Mesenchymal stem cell (in vitro differentiated cells and primary cell): Measurements from ENCODE around the gene CLIC5.

Experiments
- DNase-seq: peaks from one replicate; pipeline ENCODE4 v3.0.0-alpha.2; 2013
- H2AFZ ChIP-seq: one replicate; pipeline ENCODE4 v1.6.1; 2013; ENCODE audit warnings: low read depth, mild to moderate bottlenecking, control low read depth, inconsistent platforms, low read length, moderate library complexity
- H2AK5ac ChIP-seq: 2 replicates; pipeline ENCODE4 v1.6.1; 2013; ENCODE audit warnings: low read length, moderate library complexity, mild to moderate bottlenecking, inconsistent platforms; ENCODE audit not compliant: severe bottlenecking
- H2BK120ac ChIP-seq: one replicate; pipeline ENCODE4 v1.6.1; 2013; ENCODE audit warnings: low read depth, mild to moderate bottlenecking, inconsistent platforms, low read length, moderate library complexity
- H2BK12ac ChIP-seq, 2 experiments: one replicate each; pipeline ENCODE4 v1.6.1; 2013; ENCODE audit warnings: inconsistent platforms in 2 of 2, low read length in 2 of 2, mild to moderate bottlenecking in 2 of 2, moderate library complexity in 2 of 2, control low read depth in 1 of 2
- H2BK15ac ChIP-seq: one replicate; pipeline ENCODE4 v1.6.1; 2013; ENCODE audit warnings: mild to moderate bottlenecking, low read depth, inconsistent platforms; ENCODE audit not compliant: poor library complexity, severe bottlenecking
- H2BK5ac ChIP-seq: 2 replicates; pipeline ENCODE4 v1.6.1; 2013; ENCODE audit warnings: low read depth, mild to moderate bottlenecking, low read length, control low read depth, inconsistent platforms; ENCODE audit not compliant: poor library complexity, severe bottlenecking
- H3K14ac ChIP-seq, 2 experiments: one replicate each; pipeline ENCODE4 v1.6.1; 2013; ENCODE audit warnings: inconsistent platforms in 2 of 2, low read length in 2 of 2, control low read depth in 1 of 2, mild to moderate bottlenecking in 1 of 2, moderate library complexity in 1 of 2
- H3K18ac ChIP-seq, 2 experiments: one replicate each; pipeline ENCODE4 v1.6.1; 2013; ENCODE audit warnings: inconsistent platforms in 2 of 2, low read length in 2 of 2, control low read depth in 1 of 2, low read depth in 1 of 2, mild to moderate bottlenecking in 1 of 2
- H3K23ac ChIP-seq, 2 experiments: one replicate each; pipeline ENCODE4 v1.6.1; 2013; ENCODE audit warnings: inconsistent platforms in 2 of 2, low read length in 2 of 2, mild to moderate bottlenecking in 2 of 2, moderate library complexity in 2 of 2, control low read depth in 1 of 2
- H3K27ac ChIP-seq: 2 replicates; pipeline ENCODE4 v1.5.1; 2013; ENCODE audit warnings: mild to moderate bottlenecking, moderate library complexity, low read length, control low read depth, inconsistent platforms; ENCODE audit not compliant: poor library complexity, severe bottlenecking
- H3K27me3 ChIP-seq, 2 experiments: 2 replicates each; pipeline versions ENCODE4 v1.6.1 to v1.7.0; 2013; ENCODE audit warnings: low read length in 2 of 2, mild to moderate bottlenecking in 2 of 2, moderate library complexity in 2 of 2, control low read depth in 1 of 2, inconsistent platforms in 1 of 2; ENCODE audit not compliant: control insufficient read depth in 1 of 2, insufficient read depth in 1 of 2
- H3K36me3 ChIP-seq, 2 experiments: 2 replicates each; pipeline versions ENCODE4 v1.6.1 to v1.7.0; 2013; ENCODE audit warnings: low read length in 2 of 2, control low read depth in 1 of 2, inconsistent platforms in 1 of 2, low read depth in 1 of 2, mild to moderate bottlenecking in 1 of 2; ENCODE audit not compliant: insufficient read depth in 2 of 2, control insufficient read depth in 1 of 2
- H3K4ac ChIP-seq, 2 experiments: one replicate each; pipeline ENCODE4 v1.6.1; 2013; ENCODE audit warnings: inconsistent platforms in 2 of 2, low read length in 2 of 2, mild to moderate bottlenecking in 2 of 2, moderate library complexity in 2 of 2, control low read depth in 1 of 2, low read depth in 1 of 2
- H3K4me1 ChIP-seq: 2 replicates; pipeline ENCODE4 v1.6.1; 2013; ENCODE audit warnings: low read depth, low read length, control low read depth; ENCODE audit not compliant: control insufficient read depth, insufficient read depth
- H3K4me2 ChIP-seq: 2 replicates; pipeline ENCODE4 v1.6.1; 2013; ENCODE audit warnings: low read length, mild to moderate bottlenecking, inconsistent platforms; ENCODE audit not compliant: poor library complexity, severe bottlenecking
- H3K4me3 ChIP-seq, 2 experiments: 2 replicates each; pipeline versions ENCODE4 v1.5.1 to v1.7.0; 2013; ENCODE audit warnings: low read length in 2 of 2, mild to moderate bottlenecking in 2 of 2, control low read depth in 1 of 2, low read depth in 1 of 2; ENCODE audit not compliant: insufficient read depth in 1 of 2
- H3K79me1 ChIP-seq: replicated peaks from 2 replicates; pipeline ENCODE4 v1.6.1; 2013; ENCODE audit warnings: mild to moderate bottlenecking, control low read depth, low read length, inconsistent platforms; ENCODE audit not compliant: poor library complexity, severe bottlenecking
- H3K9ac ChIP-seq: 2 replicates; pipeline ENCODE4 v1.7.0; 2013; ENCODE audit warnings: mild to moderate bottlenecking, low read length, moderate library complexity
- H3K9me3 ChIP-seq: 2 replicates; pipeline ENCODE4 v1.7.0; 2013; ENCODE audit warnings: mild to moderate bottlenecking, low read length; ENCODE audit not compliant: control insufficient read depth
- H4K8ac ChIP-seq: one replicate; pipeline ENCODE4 v1.6.1; 2013; ENCODE audit warnings: inconsistent platforms, mild to moderate bottlenecking, low read length, moderate library complexity
- H4K91ac ChIP-seq: one replicate; pipeline ENCODE4 v1.6.1; 2013; ENCODE audit warnings: mild to moderate bottlenecking, low read length, inconsistent platforms
- WGBS: methylation state at CpG from one replicate; pipeline ENCODE4 v1.1.7; 2013; ENCODE audit warnings: mixed read lengths; 5-methylcytosine and 5-hydroxymethylcytosine counted together

The CLIC5 gene

DNA sequence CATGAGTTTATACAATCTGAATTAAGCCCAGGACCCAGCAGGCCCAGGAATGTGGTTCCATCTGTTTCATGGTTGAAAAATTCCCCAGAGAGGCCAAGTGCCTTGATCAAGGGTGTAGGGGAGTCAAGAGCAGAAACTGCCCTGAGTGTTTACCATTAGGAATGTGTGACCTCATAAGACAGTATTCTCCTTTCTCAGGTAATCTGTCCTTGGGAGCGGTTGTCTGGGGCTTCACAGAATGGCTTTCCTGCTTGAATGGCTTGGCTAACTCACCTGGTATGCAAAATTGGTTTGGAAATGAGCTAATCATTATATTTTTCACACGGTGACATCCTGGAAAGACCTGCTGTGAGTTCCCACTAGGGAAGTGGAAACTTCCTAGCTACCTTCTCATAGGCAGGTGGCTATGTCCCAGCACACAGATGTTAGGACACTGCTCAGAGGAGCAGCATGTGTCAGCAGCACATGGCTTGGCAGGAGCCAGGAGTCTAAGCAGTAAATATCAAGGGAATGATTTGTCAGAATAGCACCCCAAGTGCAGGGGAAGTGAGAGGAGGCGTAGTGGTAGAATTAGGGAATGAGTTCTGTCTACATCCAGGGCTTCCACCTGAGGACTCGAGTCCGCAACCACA is 17.7 kb downstream of the CLIC5 start:
- Histone ChIP-seq H3K79me1 (no peaks in the 10 kb centered on the region), H3K18ac (no peak overlapping the region), H3K4ac (no peak overlapping the region), H2AK5ac (no peak overlapping the region), H4K91ac (no peak overlapping the region), H3K4me1 (no peaks in the 10 kb centered on the region), H3K23ac (no peak overlapping the region), H2BK5ac (no peak overlapping the region), H3K27ac (no peak overlapping the region), H2BK15ac (no peak overlapping the region), H3K36me3 (no peaks in the 10 kb centered on the region), H2AFZ (no peak overlapping the region), H3K27me3 (peaks cover 11 to 12% of the 10 kb centered on the region in 2 experiments), H3K4me2 (no peak overlapping the region), H2BK12ac (no peak overlapping the region), H3K9ac (no peak overlapping the region), H4K8ac (no peak overlapping the region), H3K4me3 (no peak overlapping the region), H3K9me3 (no peaks in the 10 kb centered on the region), H2BK120ac (no peak overlapping the region), H3K14ac (no peak overlapping the region)
- no peak for DNase-seq
- WGBS: 48% methylated on average over 4 of the region's 5 CpGs

GRCh38 chr6:45991189-45991588 is 24.5 kb downstream of the CLIC5 start:
- Histone ChIP-seq H3K79me1 (no peaks in the 10 kb centered on the region), H4K8ac (no peak overlapping the region)
- 20% methylated on average over 1 of the region's 1 CpG for WGBS

GRCh38 chr6:45990162-45990561 is 25.5 kb downstream of the CLIC5 start:
- 71% methylated on average over 1 of the region's 1 CpG for WGBS
- no peak overlapping the region for H4K8ac ChIP-seq
- no peak overlapping the region for H2BK120ac ChIP-seq
- no peak overlapping the region for H2BK5ac ChIP-seq
- DNase-seq: no peak
- no peaks in the 10 kb centered on the region for H3K4me1 ChIP-seq
- no peaks in the 10 kb centered on the region for H3K79me1 ChIP-seq
- H3K9ac ChIP-seq: no peak overlapping the region
- H4K91ac ChIP-seq: no peak overlapping the region
- H2AFZ ChIP-seq: no peak overlapping the region
- H3K27me3 ChIP-seq: peaks cover 0 to 20% of the 10 kb centered on the region in 2 experiments
- no peak overlapping the region for H2BK15ac ChIP-seq
- no peak overlapping the region for H2BK12ac ChIP-seq
- no peak overlapping the region for H3K4me3 ChIP-seq
- no peak overlapping the region for H3K18ac ChIP-seq
- H3K4ac ChIP-seq: no peak overlapping the region
- no peak overlapping the region for H3K23ac ChIP-seq
- H3K14ac ChIP-seq: no peak overlapping the region
- H3K4me2 ChIP-seq: no peak overlapping the region
- H3K27ac ChIP-seq: no peak overlapping the region
- H2AK5ac ChIP-seq: no peak overlapping the region
- H3K36me3 ChIP-seq: no peaks in the 10 kb centered on the region
- no peaks in the 10 kb centered on the region for H3K9me3 ChIP-seq

More at GRCh38 chr6:45991189-45991588, 24.5 kb downstream of the CLIC5 start:
- no peak overlapping the region for H3K23ac ChIP-seq
- H3K18ac ChIP-seq: no peak overlapping the region
- no peak overlapping the region for H3K4me3 ChIP-seq
- H4K91ac ChIP-seq: no peak overlapping the region
- H2AFZ ChIP-seq: no peak overlapping the region
- peaks cover 0 to 20% of the 10 kb centered on the region in 2 experiments for H3K27me3 ChIP-seq
- no peaks in the 10 kb centered on the region for H3K4me1 ChIP-seq
- H2BK5ac ChIP-seq: no peak overlapping the region
- H2AK5ac ChIP-seq: no peak overlapping the region
- no peak overlapping the region for H2BK15ac ChIP-seq
- no peak overlapping the region for H3K14ac ChIP-seq
- H2BK120ac ChIP-seq: no peak overlapping the region
- H2BK12ac ChIP-seq: no peak overlapping the region
- H3K36me3 ChIP-seq: no peaks in the 10 kb centered on the region
- H3K4me2 ChIP-seq: no peak overlapping the region
- no peak overlapping the region for H3K27ac ChIP-seq
- no peak overlapping the region for H3K9ac ChIP-seq
- H3K9me3 ChIP-seq: no peaks in the 10 kb centered on the region
- H3K4ac ChIP-seq: no peak overlapping the region
- DNase-seq: no peak

DNA sequence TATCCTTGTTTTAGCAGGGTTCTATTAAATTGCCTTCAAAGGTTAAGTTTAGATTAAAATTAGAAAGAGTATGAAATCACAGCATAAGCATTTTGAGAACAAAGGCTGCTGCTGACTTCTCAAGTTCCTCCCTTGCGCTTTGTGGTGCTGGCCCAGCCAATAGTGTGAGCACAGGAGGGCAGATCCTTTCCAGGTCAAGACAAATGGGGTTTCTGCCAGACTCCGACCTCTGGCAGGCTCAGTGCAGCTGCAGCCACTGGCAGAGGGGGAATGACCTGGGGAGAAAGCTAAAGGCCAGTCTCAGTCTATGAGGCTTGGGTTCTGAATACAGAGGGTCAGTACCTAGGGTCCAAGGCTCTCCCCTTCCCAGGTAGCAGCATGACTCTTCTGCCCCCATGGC is 27.0 kb downstream of the CLIC5 start:
- Histone ChIP-seq H2BK15ac (no peak overlapping the region), H2BK120ac (no peak overlapping the region), H3K18ac (no peak overlapping the region), H3K14ac (no peak overlapping the region), H3K4me1 (no peaks in the 10 kb centered on the region), H3K27ac (no peak overlapping the region), H4K91ac (no peak overlapping the region), H3K9ac (no peak overlapping the region), H4K8ac (no peak overlapping the region), H2AFZ (no peak overlapping the region), H2BK12ac (no peak overlapping the region), H3K27me3 (peaks cover 0 to 20% of the 10 kb centered on the region in 2 experiments), H3K79me1 (no peaks in the 10 kb centered on the region), H2AK5ac (no peak overlapping the region), H3K23ac (no peak overlapping the region), H3K4me2 (no peak overlapping the region), H2BK5ac (no peak overlapping the region), H3K4me3 (no peak overlapping the region), H3K4ac (no peak overlapping the region), H3K36me3 (no peaks in the 10 kb centered on the region), H3K9me3 (no peaks in the 10 kb centered on the region)
- 70% methylated on average over 2 of the region's 2 CpGs for WGBS
- DNase-seq: no peak
